H9 (cell line): ENCODE results near the gene KCNMA1. TPM values are rescaled to one million over a fixed set of nuclear protein-coding genes. Genes with fewer than 3 reads are reported as not detected.

Experiments
- DNase-seq: peaks from one replicate; pipeline ENCODE4 v3.0.0-alpha.2; 2017
- H2AFZ ChIP-seq: one replicate; pipeline ENCODE4 v1.6.1; 2013; ENCODE audit warnings: mild to moderate bottlenecking, low read length, control low read depth, moderate library complexity
- H2AK5ac ChIP-seq: 2 replicates; pipeline ENCODE4 v1.6.1; 2013; ENCODE audit warnings: low read length, control low read depth, mixed read lengths; ENCODE audit not compliant: insufficient read length
- H2BK120ac ChIP-seq: one replicate; pipeline ENCODE4 v1.6.1; 2013; ENCODE audit warnings: low read depth, mild to moderate bottlenecking, low read length, control low read depth, inconsistent platforms; ENCODE audit not compliant: poor library complexity, severe bottlenecking
- H2BK12ac ChIP-seq: 2 replicates; pipeline ENCODE4 v1.6.1; 2013; ENCODE audit warnings: low read length, control low read depth, mixed read lengths, low read depth; ENCODE audit not compliant: insufficient read length
- H2BK15ac ChIP-seq: 2 replicates; pipeline ENCODE4 v1.6.1; 2013; ENCODE audit warnings: low read depth, low read length, control low read depth
- H2BK20ac ChIP-seq: one replicate; pipeline ENCODE4 v1.6.1; 2013; ENCODE audit warnings: low read depth, mild to moderate bottlenecking, low read length, control low read depth, inconsistent platforms; ENCODE audit not compliant: poor library complexity, severe bottlenecking
- H2BK5ac ChIP-seq: 2 replicates; pipeline ENCODE4 v1.6.1; 2013; ENCODE audit warnings: low read length, control low read depth, mixed read lengths; ENCODE audit not compliant: insufficient read length
- H3K14ac ChIP-seq: 2 replicates; pipeline ENCODE4 v1.6.1; 2013; ENCODE audit warnings: low read length, control low read depth; ENCODE audit not compliant: insufficient read depth
- H3K18ac ChIP-seq: 2 replicates; pipeline ENCODE4 v1.6.1; 2013; ENCODE audit warnings: low read depth, mild to moderate bottlenecking, mixed read lengths, low read length, control low read depth; ENCODE audit not compliant: insufficient read length
- H3K23ac ChIP-seq: 2 replicates; pipeline ENCODE4 v1.6.1; 2013; ENCODE audit warnings: low read length, control low read depth, mixed read lengths, low read depth; ENCODE audit not compliant: insufficient read length
- H3K23me2 ChIP-seq: 2 replicates; pipeline ENCODE4 v1.6.1; 2013; ENCODE audit warnings: low read depth, mild to moderate bottlenecking, mixed read lengths, low read length, control low read depth; ENCODE audit not compliant: insufficient read length, poor library complexity, severe bottlenecking
- H3K27ac ChIP-seq: 2 replicates; pipeline ENCODE4 v1.5.1; 2013; ENCODE audit warnings: low read length, control low read depth, mixed read lengths, low read depth; ENCODE audit not compliant: insufficient read length
- H3K27me3 ChIP-seq: 2 replicates; pipeline ENCODE4 v1.6.1; 2013; ENCODE audit warnings: low read length, control low read depth, inconsistent platforms; ENCODE audit not compliant: insufficient read depth
- H3K4ac ChIP-seq: 2 replicates; pipeline ENCODE4 v1.6.1; 2013; ENCODE audit warnings: low read depth, mild to moderate bottlenecking, control low read depth, inconsistent platforms, low read length, moderate library complexity
- H3K4me1 ChIP-seq: 2 replicates; pipeline ENCODE4 v1.6.1; 2013; ENCODE audit warnings: low read length, control low read depth, inconsistent platforms; ENCODE audit not compliant: insufficient read depth
- H3K4me2 ChIP-seq: 2 replicates; pipeline ENCODE4 v1.6.1; 2013; ENCODE audit warnings: low read length, control low read depth, mixed read lengths; ENCODE audit not compliant: insufficient read length, insufficient read depth
- H3K56ac ChIP-seq: 2 replicates; pipeline ENCODE4 v1.6.1; 2013; ENCODE audit warnings: low read depth, mild to moderate bottlenecking, mixed read lengths, low read length, control low read depth; ENCODE audit not compliant: insufficient read length
- H3K79me1 ChIP-seq: 2 replicates; pipeline ENCODE4 v1.6.1; 2013; ENCODE audit warnings: low read depth, mild to moderate bottlenecking, moderate library complexity, low read length, control low read depth, inconsistent platforms; ENCODE audit not compliant: insufficient read depth, poor library complexity, severe bottlenecking
- H3K79me2 ChIP-seq: 2 replicates; pipeline ENCODE4 v1.6.1; 2013; ENCODE audit warnings: low read length, control low read depth, inconsistent platforms; ENCODE audit not compliant: insufficient read depth
- H3K9ac ChIP-seq: 2 replicates; pipeline ENCODE4 v1.6.1; 2013; ENCODE audit warnings: low read length, control low read depth, mixed read lengths; ENCODE audit not compliant: insufficient read length; ENCODE audit errors: extremely low read depth
- H3K9me3 ChIP-seq: one replicate; pipeline ENCODE4 v1.6.1; 2013; ENCODE audit warnings: low read depth, low read length, inconsistent platforms; ENCODE audit not compliant: control insufficient read depth
- H3T11ph ChIP-seq: one replicate; pipeline ENCODE4 v1.6.1; 2013; ENCODE audit warnings: mild to moderate bottlenecking, low read length, control low read depth, inconsistent platforms
- H4K20me1 ChIP-seq: one replicate; pipeline ENCODE4 v1.6.1; 2013; ENCODE audit not compliant: control insufficient read depth, insufficient read length, insufficient read depth
- H4K5ac ChIP-seq: 2 replicates; pipeline ENCODE4 v1.6.1; 2013; ENCODE audit warnings: low read depth, mild to moderate bottlenecking, mixed read lengths, low read length, control low read depth; ENCODE audit not compliant: insufficient read length
- H4K8ac ChIP-seq: replicated peaks from 2 replicates; pipeline ENCODE4 v1.6.1; 2013; ENCODE audit warnings: low read length, control low read depth, mixed read lengths, low read depth; ENCODE audit not compliant: insufficient read length
- H4K91ac ChIP-seq: 2 replicates; pipeline ENCODE4 v1.6.1; 2013; ENCODE audit warnings: low read depth, mild to moderate bottlenecking, moderate library complexity, mixed read lengths, low read length, control low read depth; ENCODE audit not compliant: insufficient read length
- H3K27ac Mint-ChIP-seq, 3 experiments: 2 replicates in 2 of 3; 3 replicates in 1 of 3; pipeline ENCODE4 v1.8.0; 2020 to 2021; ENCODE audit warnings: mixed read lengths in 3 of 3, mild to moderate bottlenecking in 1 of 3, moderate library complexity in 1 of 3
- H3K27me3 Mint-ChIP-seq: 2 replicates; pipeline ENCODE4 v1.8.0; 2021; ENCODE audit warnings: low read depth, mild to moderate bottlenecking, moderate library complexity, mixed read lengths
- H3K36me3 Mint-ChIP-seq, 3 experiments: 2 replicates in 2 of 3; 3 replicates in 1 of 3; pipeline ENCODE4 v1.8.0; 2020 to 2021; ENCODE audit warnings: low read depth in 3 of 3, mixed read lengths in 3 of 3; ENCODE audit not compliant: insufficient read depth in 1 of 3
- H3K4me1 Mint-ChIP-seq, 2 experiments: 2 replicates each; pipeline ENCODE4 v1.8.0; 2020; ENCODE audit warnings: mixed read lengths in 2 of 2
- H3K4me3 Mint-ChIP-seq, 2 experiments: 2 replicates in 1 of 2; 3 replicates in 1 of 2; pipeline ENCODE4 v1.8.0; 2020 to 2021; ENCODE audit warnings: mild to moderate bottlenecking in 2 of 2, mixed read lengths in 2 of 2, moderate library complexity in 1 of 2
- H3K9me3 Mint-ChIP-seq, 2 experiments: 2 replicates in 1 of 2; 3 replicates in 1 of 2; pipeline ENCODE4 v1.8.0; 2020; ENCODE audit warnings: mild to moderate bottlenecking in 2 of 2, mixed read lengths in 2 of 2, moderate library complexity in 1 of 2
- WGBS: extraction: QIAGEN DNeasy Blood & Tissue Kit; methylation state at CpG from one replicate; pipeline ENCODE4 v1.1.7; 2013; ENCODE audit warnings: missing lambda C conversion rate, low lambda C conversion rate, mixed read lengths; ENCODE audit not compliant: insufficient read length; ENCODE audit errors: extremely low coverage; 5-methylcytosine and 5-hydroxymethylcytosine counted together
- total RNA-seq: library from RNA; stranded (reverse); gene quantifications from 2 replicates; pipeline ENCODE4 v1.2.1, GENCODE V29; 2021
- TF ChIP-seq, protein P1 (sequence below): fragments of 200-600 bp; sonication (generic); conservative IDR thresholded peaks from 3 replicates; pipeline ENCODE4 v1.8.0; 2021; ENCODE audit warnings: antibody characterized with exemption, mild to moderate bottlenecking

The KCNMA1 gene
- total RNA-seq, 1 experiment from 2014 or later: 2.0 TPM

DNA sequence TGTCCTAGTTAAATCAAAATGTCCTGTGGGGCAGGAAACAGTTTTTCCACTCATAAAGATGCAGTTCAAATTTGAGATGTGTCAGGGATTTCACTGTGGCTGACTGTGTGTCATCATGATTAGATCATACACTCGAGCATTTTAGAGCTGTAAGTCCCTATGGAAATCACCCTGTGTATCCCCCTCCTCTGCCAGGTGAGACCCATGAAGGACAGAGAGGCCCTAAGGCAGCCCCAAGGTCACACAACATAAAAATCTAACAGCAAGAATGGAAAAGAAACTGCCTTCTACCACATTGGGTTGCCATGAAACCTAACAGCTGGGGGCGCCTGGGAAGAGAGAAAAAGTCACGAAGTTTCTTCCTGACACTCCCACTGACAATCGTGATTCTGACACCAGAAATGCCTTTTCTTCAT, 135.8 kb downstream of the KCNMA1 start:
- Histone ChIP-seq H2AFZ (no peak overlapping the region), H3K79me2 (no peaks in the 10 kb centered on the region), H3K27ac (no peak overlapping the region), H4K5ac (no peak overlapping the region), H3K9me3 (no peaks in the 10 kb centered on the region), H2BK12ac (no peak overlapping the region), H4K8ac (no peak overlapping the region), H2AK5ac (no peak overlapping the region), H2BK15ac (no peak overlapping the region), H3K23ac (no peak overlapping the region), H2BK20ac (no peak overlapping the region), H3K9ac (no peak overlapping the region), H2BK120ac (no peak overlapping the region), H3K4ac (no peak overlapping the region), H3K56ac (no peak overlapping the region), H3K18ac (no peak overlapping the region), H3T11ph (no peak overlapping the region), H3K4me1 (no peaks in the 10 kb centered on the region), H2BK5ac (no peak overlapping the region), H3K4me2 (no peak overlapping the region), H3K14ac (no peak overlapping the region), H4K20me1 (no peaks in the 10 kb centered on the region), H3K23me2 (no peaks in the 10 kb centered on the region), H4K91ac (no peak overlapping the region), H3K27me3 (no peaks in the 10 kb centered on the region), H3K79me1 (no peaks in the 10 kb centered on the region)
- DNase-seq: no peak
- no peaks in the 10 kb centered on the region for H3K36me3 Mint-ChIP-seq
- no peak overlapping the region for H3K4me3 Mint-ChIP-seq
- no peaks in the 10 kb centered on the region for H3K9me3 Mint-ChIP-seq
- TF ChIP-seq, protein P1, sequence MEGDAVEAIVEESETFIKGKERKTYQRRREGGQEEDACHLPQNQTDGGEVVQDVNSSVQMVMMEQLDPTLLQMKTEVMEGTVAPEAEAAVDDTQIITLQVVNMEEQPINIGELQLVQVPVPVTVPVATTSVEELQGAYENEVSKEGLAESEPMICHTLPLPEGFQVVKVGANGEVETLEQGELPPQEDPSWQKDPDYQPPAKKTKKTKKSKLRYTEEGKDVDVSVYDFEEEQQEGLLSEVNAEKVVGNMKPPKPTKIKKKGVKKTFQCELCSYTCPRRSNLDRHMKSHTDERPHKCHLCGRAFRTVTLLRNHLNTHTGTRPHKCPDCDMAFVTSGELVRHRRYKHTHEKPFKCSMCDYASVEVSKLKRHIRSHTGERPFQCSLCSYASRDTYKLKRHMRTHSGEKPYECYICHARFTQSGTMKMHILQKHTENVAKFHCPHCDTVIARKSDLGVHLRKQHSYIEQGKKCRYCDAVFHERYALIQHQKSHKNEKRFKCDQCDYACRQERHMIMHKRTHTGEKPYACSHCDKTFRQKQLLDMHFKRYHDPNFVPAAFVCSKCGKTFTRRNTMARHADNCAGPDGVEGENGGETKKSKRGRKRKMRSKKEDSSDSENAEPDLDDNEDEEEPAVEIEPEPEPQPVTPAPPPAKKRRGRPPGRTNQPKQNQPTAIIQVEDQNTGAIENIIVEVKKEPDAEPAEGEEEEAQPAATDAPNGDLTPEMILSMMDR: no peak
- H3K4me1 Mint-ChIP-seq: peaks cover 8 to 13% of the 10 kb centered on the region in 2 experiments
- no CpG with 5 or more reads among the region's 4 CpGs for WGBS
- H3K27ac Mint-ChIP-seq: no peak overlapping the region
- peaks cover 3% of the 10 kb centered on the region; the same call in 1 of the 2 replicates for H3K27me3 Mint-ChIP-seq
